Gastroesophageal sphincter (tissue), 3 donors: ENCODE results near the gene INO80C.

Source experiments
- EP300 ChIP-seq: sonication (generic); formaldehyde crosslinking; IDR thresholded peaks from one replicate; pipeline ENCODE4 v1.6.1; 2017; ENCODE audit warnings: antibody characterized with exemption, mild to moderate bottlenecking
- POLR2A ChIP-seq, 2 donors: fragments of 450-650 bp; IDR thresholded peaks; one replicate each; pipeline ENCODE4 v1.6.1; 2017; ENCODE audit warnings: antibody characterized with exemption in 2 of 2, mild to moderate bottlenecking in 2 of 2, moderate library complexity in 1 of 2
- TF ChIP-seq, protein P1 (sequence below), 4 experiments: fragments of 200-600 bp in 2 of 4; fragments of 450-650 bp in 2 of 4; sonication (generic) in 1 of 4; IDR thresholded peaks; one replicate each; pipeline ENCODE4 v1.5.1; 2017 to 2019; ENCODE audit warnings: antibody characterized with exemption in 4 of 4, mild to moderate bottlenecking in 2 of 4, moderate library complexity in 2 of 4

DNA sequence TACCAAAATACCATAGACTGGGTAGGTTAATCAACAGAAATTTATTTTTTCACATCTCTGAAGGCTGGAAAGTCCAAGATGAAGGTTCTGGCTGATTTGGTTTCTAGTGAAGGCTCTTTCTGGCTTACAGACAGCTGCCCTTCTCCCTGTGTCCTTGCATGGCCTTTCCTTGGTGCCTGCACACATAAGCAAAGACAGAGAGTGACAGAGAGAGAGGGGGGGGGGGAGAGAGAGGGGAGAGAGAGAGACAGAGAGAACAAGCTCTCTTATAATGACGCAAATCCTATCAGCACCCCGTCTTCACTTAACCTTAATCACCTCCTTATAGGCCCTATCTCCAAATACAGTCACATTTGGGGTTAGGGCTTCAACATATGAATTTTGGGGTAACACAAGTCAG, 53.9 kb downstream of the INO80C start:
- TF ChIP-seq, protein P1, sequence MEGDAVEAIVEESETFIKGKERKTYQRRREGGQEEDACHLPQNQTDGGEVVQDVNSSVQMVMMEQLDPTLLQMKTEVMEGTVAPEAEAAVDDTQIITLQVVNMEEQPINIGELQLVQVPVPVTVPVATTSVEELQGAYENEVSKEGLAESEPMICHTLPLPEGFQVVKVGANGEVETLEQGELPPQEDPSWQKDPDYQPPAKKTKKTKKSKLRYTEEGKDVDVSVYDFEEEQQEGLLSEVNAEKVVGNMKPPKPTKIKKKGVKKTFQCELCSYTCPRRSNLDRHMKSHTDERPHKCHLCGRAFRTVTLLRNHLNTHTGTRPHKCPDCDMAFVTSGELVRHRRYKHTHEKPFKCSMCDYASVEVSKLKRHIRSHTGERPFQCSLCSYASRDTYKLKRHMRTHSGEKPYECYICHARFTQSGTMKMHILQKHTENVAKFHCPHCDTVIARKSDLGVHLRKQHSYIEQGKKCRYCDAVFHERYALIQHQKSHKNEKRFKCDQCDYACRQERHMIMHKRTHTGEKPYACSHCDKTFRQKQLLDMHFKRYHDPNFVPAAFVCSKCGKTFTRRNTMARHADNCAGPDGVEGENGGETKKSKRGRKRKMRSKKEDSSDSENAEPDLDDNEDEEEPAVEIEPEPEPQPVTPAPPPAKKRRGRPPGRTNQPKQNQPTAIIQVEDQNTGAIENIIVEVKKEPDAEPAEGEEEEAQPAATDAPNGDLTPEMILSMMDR (IDR thresholded peaks at IDR 0.05): no peak
- TF ChIP-seq POLR2A (IDR thresholded peaks at IDR 0.05) (no peak), EP300 (no peak)
